IPS-18c (cell line): Measurements from ENCODE around the gene IGF2.

Source experiments
- H3K4me3 ChIP-seq: 2 replicates; pipeline ENCODE4 v1.7.0; 2013; ENCODE audit warnings: low read depth, mild to moderate bottlenecking, low read length, moderate library complexity; ENCODE audit not compliant: insufficient read depth
- H3K9me3 ChIP-seq: one replicate; pipeline ENCODE4 v1.6.1; 2013; ENCODE audit warnings: mild to moderate bottlenecking, low read length, moderate library complexity; ENCODE audit not compliant: control insufficient read depth, insufficient read depth

Gene IGF2

DNA sequence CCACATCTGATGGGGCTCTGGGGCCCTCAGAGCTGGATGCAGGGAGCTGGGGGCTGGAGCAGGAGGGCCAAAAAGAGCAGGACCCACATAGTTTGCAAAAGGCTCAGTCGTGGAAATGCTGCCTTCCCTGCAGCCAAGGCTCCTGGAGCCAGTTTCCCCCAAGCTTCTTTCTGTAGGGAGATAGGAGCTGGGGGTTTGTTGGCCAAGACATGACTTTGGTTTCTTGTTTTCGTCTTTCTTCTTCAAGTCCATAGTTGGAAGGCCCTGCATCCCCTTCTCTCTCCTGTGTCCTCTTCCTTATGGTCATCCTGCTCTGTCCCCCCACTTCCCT, 36.3 kb downstream of the IGF2 start:
- Histone ChIP-seq H3K9me3 (no peaks in the 10 kb centered on the region), H3K4me3 (no peak overlapping the region)

DNA sequence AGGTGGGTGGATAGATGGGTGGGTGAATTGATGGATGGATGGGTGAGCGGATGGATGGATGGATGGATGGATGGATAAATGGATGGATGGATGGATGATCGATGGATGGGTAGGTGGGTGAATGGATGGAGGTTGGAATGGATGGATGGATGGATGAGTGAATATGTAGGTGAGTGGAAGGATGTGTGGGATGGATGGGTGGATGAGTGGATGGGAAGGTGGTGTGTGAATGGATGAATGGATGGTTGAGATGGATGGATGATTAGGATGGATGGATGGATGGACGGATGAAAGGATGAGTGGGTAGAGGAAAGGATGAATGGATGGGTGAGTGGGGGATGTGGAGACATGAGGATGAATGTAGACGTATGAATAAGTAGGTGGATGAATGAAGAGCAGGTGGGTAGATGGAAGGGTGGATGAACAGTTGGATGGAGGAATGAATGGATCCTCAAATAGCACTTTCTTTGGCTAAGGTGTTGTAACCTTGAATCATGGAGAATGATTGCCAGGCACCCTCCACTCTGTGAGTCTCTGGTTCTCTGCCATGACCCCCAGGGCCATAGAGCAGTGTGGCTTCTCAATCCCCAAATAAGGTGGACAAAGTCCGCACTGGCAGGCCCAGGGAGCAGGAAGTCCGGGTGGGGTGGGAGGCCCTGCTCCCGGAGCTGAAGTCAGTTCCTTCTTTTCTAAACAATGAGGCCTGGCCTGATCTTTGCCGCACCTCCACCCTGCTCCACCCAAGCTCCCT, 36.9 kb downstream of the IGF2 start:
- H3K4me3 ChIP-seq = no peak overlapping the region
- no peaks in the 10 kb centered on the region for H3K9me3 ChIP-seq

DNA sequence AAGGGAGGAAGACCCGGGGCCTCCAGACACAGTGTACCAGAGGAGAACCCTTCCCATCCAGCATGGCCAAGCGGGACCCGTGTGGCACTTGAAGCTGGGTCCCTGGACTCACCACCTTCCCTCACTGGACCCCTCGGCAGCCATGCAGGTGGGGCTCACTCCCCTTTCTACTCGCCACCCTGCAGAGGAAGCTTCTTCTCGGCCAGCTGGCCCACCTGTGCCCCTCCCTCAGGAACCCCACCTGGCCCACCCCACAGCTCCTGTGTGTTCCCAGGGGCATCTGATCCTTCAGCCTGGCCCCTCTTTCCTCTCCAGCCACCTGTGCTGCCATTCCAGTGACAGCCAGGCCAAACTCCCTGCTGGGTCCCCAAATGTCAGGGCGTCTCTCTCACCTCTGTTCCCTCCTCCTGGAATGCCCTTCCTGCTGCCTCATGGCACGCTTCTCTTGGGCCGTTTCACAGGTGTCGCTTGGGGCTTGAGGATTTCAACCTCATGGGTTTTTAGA, 38.0 kb downstream of the IGF2 start:
- Histone ChIP-seq H3K4me3 (no peak overlapping the region), H3K9me3 (no peaks in the 10 kb centered on the region)

DNA sequence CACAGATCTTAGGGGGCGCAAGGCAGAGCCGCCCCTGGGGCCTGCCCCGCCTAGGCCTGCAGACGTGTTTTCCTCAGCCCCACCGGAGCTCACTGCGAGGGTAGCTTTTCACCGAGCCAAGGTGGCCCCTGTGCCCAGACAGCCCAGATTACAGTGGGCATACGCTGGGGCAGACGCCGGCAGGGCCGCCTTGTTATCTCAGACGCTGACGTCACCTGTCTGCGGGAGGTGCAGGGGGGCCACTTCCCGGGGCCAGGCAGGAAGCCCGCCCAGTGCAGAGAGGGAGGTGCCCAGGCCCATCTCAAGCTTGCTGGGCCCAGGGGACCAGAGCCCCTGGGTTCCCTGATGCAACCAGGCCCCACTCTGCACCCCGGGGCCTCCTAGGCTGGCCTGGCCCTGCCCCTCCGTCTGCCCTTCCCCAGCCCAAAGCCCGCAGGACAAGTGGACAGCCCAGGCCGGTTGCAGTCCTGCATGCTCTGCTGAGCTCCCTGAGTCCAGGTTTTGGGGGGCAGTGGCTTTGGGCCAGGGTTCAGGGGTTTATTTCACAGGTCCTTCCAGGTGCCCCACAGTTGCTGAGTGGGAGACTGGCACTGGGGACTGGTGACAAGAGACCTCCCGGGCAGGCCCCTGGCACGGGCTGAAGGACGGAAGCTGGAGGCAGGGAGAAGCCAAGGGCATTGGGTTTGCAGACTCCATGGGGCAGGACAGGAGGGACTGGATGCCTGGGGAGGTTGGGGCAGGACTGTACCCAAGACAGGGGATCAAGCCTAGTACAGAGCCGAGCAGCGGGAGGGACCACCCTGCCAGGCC, 38.6 kb downstream of the IGF2 start:
- no peak overlapping the region for H3K4me3 ChIP-seq

DNA sequence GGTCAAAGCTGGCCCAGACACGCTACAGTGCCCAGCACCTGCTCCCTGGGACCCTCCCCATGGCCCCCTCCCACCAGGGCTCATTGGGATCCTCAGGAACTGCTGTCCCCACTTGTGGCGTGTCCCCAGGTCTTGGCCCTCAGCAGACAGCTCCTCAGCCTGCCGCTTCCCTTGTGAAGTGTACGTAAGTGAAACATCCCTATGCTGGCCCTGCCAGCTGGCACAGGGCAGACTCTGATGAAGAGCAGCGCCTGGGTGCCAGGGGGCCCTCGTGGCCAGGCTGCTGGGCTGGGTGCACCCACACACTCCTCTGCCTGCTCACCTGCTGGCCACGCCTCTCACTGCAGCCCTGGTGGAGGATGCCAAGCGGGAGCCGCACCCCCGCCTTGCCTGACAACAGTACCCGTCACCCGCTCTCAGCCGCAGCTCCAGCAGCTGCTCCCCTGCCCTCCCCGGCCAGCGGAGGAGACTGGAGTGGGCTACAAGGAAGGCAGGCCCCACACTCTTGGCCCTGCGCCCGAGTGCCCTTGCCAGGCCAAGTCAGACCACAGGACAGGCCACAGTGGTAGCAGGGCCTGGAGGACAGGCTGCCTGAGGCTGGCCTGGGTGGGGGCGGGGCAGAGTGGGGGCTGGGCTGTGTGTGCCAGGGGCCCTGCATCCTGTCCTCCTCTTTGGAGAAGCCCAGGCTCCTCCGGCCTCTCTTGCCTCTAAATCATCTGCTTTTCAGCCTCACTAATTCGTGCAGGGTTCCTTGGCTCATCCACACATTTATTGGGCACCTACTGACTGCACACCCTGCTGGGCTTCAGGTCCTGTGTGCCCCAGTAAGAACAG, 39.5 kb downstream of the IGF2 start:
- Histone ChIP-seq H3K9me3 (no peaks in the 10 kb centered on the region), H3K4me3 (no peak overlapping the region)

More for the DNA sequence above, 38.6 kb downstream of the IGF2 start:
- H3K9me3 ChIP-seq = no peaks in the 10 kb centered on the region

DNA sequence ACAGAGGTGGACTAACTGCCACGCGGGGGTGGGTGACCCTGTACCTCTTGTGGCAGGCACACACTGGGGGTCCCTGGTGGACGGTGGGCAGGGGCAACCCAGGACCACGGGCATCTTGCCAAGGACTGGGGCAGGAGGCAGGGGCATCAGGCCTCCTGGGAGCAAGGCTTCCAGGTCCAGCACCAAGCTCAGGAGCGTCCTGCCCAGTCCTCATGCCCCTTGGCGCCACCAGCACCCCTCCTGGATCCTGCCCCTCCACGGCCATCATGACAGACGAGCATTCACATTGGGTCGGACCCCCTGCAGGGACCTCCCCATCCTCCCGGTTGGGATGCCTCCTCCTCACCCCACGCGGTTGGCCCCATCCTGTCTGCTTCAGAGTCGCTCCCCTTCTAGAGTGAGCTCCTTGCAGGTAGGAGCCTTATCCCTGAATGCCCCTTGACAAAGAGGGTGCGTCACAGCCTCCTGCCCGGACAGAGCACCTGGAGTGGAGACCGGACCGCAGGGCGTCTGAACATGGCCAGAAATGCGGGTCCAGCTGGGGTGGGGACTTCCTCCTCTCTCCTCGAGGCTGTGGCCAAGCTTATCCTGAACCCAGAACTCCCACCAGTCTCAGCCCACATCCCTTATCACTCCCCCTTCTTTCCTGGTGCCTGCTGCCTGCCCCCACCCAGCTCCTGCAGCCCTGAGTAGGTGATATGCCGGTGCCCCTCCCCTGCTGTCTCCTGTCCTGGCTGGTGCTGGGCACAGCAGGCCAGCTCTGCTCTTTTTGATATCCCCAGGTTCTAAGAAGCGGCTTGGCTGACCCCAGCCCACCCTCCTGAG, 40.3 kb downstream of the IGF2 start:
- Histone ChIP-seq H3K9me3 (no peaks in the 10 kb centered on the region), H3K4me3 (no peak overlapping the region)

DNA sequence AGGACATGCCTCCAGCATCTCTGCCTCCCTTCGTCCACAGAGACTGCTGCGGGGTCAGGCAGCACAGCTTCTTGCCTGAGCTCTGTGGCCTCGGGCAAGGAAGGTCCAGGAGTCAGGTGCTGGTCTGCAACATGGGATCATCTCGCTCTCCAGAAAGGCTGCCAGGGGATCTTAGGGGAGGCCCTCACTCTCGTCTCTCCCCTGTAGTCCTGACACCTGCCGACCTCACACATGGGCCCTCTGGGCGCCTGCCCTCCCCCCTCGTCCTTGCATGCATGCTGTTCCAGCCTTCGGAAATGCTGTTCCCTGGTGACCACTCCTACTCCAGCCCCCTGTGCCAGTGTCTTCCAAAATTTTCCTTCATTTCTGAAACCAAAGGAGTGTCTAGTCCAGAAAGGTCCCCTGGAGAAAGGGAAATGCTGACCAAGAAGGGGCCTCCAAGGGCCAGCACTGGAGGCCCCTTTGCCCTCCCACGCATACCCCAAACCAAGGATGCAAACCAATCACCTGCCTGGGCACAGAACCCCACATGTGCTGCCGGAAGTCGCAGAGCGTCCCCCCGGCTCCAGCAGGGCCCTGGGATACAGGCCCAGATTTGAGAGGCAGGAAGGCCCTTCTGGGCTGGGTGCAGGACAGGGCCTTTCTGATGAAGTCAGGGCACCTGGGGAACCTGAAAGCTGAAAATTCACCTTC, 41.0 kb downstream of the IGF2 start:
- Histone ChIP-seq H3K9me3 (no peaks in the 10 kb centered on the region), H3K4me3 (no peak overlapping the region)

DNA sequence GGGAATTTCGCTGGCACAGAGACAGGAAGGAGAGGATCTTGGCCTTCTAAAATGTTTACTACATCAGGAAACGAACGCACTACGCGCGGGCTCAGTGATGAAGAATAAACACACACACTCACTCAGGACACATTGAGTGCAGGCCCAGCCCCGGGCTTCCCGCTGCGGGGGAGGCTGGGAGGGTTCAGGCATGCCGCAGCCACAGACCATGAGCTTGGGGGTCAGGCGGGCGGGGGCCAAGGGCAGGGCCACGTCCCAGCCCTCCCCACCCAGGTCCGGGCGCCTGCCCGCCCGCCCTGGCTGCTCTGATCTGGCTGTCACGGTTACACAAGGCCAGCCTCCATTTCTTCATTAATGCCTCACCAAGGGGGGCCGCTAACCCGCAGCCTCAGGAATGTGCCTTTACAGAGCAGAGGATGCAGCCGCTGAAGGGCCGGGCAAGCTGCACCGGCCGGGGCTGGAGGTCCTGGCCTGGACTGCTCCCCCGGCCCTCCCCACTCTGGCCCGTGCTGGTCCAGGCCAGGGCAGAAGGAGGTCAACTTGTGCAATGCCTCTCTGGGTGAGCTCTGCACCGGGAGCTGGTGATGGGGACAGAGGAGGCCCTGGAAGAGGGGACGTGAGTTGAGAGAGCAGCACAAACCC, 41.7 kb downstream of the IGF2 start:
- no peak overlapping the region for H3K4me3 ChIP-seq
- H3K9me3 ChIP-seq = no peaks in the 10 kb centered on the region

DNA sequence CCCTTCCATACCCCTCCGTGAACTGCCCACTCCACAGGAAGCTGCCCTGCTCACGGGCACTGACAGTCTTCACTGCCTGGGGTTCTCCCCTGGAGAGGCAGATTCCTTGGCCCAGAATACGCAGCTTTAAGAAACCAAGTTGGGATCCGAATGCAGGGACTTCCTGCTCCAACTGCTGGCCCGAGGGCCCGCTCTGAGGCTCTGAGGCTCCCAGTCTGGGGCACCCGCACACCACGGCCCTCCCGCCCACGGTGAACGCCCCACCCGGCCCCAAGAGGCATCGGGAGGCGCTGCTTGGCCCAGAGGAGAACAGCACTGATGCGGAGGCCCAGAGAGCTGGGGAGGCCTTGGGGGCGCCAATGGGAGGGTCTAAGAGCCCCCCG, 42.3 kb downstream of the IGF2 start:
- Histone ChIP-seq H3K4me3 (no peak overlapping the region; the same call in 1 of the 2 replicates), H3K9me3 (no peaks in the 10 kb centered on the region)

DNA sequence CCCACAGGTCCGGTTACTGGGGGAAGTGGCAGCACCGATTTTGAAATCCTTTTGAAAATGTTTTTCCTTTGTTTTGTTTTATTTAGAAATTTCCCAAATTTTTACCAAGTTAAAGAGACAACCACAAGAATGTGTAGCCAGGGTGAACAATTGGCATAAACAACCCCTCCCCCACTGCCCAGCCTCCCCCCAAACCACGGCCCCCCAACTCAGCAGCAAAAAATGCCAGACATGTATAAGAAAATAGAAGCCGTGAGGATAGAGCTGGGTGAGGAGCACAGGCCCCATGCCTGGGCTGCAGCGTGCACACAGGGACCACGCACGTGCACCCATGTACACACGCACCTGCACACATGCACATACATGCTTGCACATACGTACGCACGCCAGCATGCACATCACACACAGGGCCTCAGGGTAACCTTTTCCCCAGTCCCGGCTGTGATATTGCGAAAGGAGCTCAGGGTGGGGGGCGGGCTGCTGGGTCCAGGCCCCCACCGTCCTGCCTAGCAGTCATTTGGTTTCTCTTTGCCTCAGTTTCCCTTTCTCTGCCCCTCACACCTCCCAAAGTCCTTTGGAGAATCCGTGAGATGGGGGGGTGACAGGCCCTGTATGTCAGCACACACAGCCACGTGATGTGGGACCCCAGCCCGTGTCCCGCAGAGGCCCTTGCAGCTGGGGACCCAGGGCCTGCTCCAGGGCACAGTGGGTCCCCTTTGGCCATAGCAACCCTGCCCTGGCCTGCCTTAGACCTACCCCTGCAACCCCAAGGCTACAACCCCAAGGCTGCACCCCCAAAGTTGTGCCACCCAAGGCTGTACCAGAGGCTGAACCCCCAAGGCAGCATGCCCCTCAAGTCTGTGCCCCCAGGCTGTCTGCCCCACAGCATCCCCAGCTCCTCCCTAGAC, 42.9 kb downstream of the IGF2 start:
- Histone ChIP-seq H3K9me3 (no peaks in the 10 kb centered on the region), H3K4me3 (no peak overlapping the region; the same call in 1 of the 2 replicates)

DNA sequence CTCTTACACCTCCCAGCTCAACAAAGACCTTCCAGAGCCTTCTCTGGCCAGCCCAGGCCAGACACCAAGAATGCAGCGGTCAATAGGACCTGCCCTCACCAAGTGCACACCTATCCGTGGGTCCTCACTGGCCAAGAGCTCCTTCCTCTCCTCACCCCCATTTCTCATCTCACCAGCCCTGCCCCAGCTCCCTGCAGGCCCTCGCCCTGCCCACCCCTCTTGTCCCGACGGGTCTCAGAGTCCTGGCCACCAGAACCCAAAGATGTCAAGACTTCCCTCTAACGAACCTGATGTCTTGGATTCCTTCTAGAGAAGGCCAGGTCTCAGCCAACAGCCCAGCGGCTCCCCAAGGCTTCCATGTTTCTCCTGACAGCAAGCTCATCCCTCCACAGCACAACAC, 43.6 kb downstream of the IGF2 start:
- no peak overlapping the region for H3K4me3 ChIP-seq
- no peaks in the 10 kb centered on the region for H3K9me3 ChIP-seq

DNA sequence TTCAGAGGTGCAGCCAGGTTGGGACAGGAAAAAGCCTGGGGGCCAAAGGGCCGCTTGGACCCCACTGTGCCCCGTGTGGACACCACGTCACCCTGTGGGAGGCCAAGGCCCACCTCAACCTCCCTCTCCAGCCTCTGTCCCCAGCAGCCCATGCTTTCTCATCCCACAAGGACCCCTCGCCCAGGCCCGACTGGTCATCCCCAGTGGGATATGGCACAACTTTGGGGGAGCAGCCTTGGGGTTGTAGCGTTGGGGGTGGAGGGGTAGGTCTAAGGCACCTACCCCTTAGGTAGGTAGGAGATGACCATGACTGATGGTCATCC, 44.0 kb downstream of the IGF2 start:
- H3K9me3 ChIP-seq = no peaks in the 10 kb centered on the region
- H3K4me3 ChIP-seq = no peak overlapping the region

DNA sequence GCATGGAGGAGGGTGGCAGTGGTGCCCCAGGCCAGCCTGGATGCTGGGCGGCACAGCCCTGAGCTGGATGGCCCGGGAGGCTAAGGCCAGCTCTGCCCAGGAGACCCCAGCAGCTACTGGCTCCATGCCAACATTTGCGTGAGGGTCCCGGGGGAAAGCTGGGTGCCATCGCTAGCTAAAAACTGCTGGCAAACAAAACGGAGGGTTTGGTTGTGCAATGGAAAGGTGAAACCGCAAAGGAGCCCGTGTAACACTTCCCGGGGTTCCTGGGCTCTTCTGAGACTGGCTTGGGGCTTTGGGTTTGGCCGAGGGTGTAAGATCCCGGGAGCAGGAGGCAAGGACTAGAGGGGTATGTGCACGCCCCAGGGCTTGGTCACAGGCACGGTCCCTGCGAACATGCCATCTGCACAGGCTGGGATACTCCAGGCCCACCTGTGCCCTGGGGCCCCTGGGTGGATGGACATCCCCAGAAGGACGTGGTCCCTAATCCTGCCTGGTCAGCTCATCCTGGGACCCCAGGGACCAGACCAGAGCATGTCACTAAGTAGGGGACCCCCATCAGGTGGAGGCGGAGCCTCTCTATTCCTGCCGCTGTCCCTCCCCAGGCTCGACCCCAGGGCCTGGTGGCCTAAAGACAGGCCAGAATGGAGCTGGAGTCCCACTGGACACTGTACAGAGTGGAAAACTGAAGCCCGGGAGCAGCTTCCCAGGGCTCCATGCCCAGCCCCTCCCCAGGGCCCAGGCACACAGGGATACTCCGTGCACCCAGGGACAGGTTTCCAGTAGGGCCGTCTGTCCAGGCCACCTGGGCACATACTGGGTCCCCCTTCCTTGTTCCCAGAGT, 44.6 kb downstream of the IGF2 start:
- no peaks in the 10 kb centered on the region for H3K9me3 ChIP-seq
- H3K4me3 ChIP-seq = no peak overlapping the region

DNA sequence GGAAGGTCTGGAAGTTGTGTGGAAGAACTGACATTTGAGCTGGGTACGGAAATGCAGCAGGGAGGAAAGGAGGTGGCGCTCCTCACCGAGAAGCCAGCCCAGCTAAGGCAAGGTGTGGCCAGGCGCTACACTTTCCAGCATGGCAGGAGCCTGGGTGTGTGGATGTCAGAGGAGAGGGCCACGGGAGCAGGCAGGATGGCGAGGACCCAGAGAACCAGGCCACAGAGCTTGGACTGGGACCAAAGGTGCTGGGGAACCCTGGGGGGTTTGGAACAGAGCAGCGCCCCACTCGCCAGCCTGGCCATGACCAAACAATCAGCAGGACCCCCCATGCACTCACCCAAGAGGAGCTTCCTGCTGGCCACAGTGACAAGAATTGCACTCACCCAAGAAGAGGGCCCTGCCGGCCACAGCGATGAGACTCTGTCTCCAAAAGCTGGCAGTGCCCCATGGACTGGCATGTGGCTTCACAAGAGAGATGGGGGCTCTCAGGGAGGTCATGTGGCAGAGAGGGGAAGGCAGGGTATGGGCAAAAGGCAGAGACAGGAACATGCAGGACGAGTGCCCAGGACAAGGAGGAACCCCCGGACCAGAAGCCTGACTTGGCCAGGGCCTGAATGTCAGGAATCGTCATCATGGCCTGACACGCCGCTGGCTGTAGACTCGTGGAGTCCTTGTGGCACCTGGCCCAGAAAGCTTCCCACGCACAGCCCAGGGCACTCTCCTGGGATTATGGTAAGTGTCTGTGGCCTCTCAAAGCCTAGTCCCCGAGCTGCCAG, 45.4 kb downstream of the IGF2 start:
- no peak overlapping the region for H3K4me3 ChIP-seq
- H3K9me3 ChIP-seq = no peaks in the 10 kb centered on the region
